Activated CD4-positive, alpha-beta T cell treated with anti-CD3 and anti-CD28 coated beads for 24 hours (primary cell): ENCODE data around the gene LMAN1L.

Source experiments
- DNase-seq, 2 donors: peaks; one replicate each; pipeline ENCODE4 v3.0.0-alpha.2; 2020; ENCODE audit warnings: low read depth in 2 of 2

The LMAN1L gene

DNA sequence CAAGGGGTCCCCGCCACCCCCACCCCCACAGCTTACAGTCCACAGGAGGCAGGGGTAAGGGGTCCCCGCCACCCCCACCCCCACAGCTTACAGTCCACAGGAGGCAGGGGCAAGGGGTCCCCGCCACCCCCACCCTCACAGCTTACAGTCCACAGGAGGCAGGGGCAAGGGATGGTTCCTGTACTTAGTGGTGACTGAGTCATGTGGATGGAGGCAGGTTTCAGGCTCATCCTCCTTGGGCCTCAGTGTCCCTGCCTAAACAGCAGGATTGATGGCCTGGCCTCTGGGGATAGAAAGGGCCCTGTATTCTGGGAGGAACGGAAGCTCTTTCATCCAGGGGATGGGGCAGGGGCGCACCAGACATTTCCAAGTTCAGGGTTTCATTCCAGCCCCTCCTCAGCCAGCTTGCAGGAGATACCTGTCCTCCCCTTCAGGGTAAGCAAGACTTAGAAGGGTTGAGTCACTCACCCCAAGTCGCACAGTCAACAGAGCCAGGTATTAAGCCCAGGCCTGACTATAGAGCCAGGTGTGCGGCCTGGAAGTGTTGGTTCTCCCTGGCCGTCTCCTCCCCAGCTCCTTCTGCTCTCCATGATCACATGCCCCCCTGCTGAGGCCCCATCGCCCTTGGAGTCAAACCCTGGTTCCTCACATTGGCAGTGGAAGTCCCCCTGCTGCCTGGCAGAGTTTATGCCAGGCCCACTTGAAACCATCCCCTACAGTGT, 18.2 kb upstream of the LMAN1L start:
- no peak for DNase-seq

- DNase-seq = no peak
Measured at GRCh38 chr15:74794970-74795349, 17.7 kb upstream of the LMAN1L start.

GRCh38 chr15:74795966-74796625, 16.5 kb upstream of the LMAN1L start:
- no peak for DNase-seq

- DNase-seq = no peak
Measured at GRCh38 chr15:74798388-74799254, 14.0 kb upstream of the LMAN1L start.

DNA sequence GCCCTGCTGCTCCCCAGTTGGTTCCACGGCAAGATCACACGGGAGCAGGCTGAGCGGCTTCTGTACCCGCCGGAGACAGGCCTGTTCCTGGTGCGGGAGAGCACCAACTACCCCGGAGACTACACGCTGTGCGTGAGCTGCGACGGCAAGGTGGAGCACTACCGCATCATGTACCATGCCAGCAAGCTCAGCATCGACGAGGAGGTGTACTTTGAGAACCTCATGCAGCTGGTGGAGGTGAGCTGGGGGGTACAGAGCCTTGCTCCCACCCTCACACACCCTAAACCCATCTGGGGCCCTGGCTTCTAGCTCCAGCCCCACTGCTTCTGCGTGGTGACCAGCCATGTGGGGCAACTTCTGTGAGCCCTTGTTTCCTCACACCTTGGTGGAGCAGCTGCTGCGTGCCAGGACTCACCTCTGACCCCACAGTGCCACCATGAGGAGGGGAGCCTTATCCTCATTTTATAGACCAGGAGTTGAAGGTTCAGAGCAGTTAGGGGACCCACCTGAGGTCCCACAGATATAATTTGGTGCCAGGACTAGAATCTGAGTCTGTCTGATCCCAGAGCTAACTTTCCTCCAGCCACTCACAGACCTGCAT, 13.3 kb upstream of the LMAN1L start:
- DNase-seq = no peak

DNA sequence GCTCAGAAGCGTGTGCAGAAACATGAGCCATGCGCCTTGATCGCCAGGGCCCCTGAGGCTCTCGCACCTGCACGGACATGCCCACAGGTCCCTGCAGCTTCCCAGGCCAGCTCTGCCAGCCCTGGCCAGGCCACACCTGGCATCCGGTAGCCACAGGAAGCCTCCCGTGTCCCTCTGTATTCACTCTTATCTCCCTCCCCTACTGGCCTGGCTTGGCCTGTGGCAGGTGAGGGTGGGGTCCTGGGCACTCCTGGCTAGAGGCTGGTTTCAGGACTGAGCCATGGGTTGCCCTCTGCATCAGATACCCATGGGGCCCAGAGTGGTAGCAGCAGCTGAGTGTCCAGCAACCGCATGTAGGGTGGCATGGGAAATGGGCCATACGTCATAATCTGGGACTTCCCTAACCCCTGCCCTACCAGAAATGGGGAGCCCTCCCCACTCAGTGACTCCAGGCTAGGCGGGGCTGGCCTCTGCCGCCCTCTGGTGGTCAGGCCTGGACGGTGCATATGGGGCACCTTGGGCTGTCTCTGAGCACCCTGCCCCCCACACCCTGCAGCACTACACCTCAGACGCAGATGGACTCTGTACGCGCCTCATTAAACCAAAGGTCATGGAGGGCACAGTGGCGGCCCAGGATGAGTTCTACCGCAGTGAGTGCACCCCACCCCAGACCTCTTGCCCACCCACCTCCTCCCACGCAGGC, 12.6 kb upstream of the LMAN1L start:
- peak; percentile 79 to 80 for DNase-seq

DNA sequence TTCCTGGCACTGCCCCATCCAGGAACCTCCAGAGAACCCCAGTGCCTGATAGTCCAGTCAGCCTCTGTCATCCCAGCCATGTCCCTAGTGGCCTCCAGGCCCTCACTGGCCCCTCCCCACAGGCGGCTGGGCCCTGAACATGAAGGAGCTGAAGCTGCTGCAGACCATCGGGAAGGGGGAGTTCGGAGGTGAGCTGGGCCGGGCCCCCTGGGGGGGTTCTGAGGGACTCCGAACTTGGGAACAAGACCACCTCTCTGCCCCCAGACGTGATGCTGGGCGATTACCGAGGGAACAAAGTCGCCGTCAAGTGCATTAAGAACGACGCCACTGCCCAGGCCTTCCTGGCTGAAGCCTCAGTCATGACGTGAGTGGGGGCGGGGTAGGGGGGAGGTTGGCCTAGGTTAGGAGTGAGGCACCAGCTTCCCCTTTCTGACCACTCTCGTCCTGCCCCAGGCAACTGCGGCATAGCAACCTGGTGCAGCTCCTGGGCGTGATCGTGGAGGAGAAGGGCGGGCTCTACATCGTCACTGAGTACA, 12.0 kb upstream of the LMAN1L start:
- no peak for DNase-seq

DNA sequence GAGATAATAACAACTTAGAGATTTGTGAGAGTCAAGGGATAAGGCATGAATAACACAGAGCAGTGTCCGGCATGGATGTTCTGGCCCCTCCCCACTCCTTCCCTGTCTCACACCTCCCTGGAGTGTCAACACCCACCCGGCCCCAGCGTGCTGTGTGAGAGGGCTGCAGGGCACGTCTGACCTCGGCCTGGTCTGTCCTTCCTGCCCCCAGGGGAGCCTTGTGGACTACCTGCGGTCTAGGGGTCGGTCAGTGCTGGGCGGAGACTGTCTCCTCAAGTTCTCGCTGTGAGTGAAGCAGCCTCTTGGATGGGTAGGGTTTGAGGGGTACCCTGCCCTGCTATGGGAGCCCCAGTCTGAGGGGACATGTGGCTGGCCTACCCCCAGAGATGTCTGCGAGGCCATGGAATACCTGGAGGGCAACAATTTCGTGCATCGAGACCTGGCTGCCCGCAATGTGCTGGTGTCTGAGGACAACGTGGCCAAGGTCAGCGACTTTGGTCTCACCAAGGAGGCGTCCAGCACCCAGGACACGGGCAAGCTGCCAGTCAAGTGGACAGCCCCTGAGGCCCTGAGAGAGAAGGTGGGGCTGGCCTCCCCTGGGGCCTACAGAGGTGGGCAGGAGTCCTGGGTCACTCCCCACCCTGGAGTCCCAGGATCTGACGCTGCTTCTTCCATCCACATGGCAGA, 11.2 kb upstream of the LMAN1L start:
- no peak for DNase-seq

GRCh38 chr15:74802290-74802689, 10.3 kb upstream of the LMAN1L start:
- DNase-seq = no peak

DNA sequence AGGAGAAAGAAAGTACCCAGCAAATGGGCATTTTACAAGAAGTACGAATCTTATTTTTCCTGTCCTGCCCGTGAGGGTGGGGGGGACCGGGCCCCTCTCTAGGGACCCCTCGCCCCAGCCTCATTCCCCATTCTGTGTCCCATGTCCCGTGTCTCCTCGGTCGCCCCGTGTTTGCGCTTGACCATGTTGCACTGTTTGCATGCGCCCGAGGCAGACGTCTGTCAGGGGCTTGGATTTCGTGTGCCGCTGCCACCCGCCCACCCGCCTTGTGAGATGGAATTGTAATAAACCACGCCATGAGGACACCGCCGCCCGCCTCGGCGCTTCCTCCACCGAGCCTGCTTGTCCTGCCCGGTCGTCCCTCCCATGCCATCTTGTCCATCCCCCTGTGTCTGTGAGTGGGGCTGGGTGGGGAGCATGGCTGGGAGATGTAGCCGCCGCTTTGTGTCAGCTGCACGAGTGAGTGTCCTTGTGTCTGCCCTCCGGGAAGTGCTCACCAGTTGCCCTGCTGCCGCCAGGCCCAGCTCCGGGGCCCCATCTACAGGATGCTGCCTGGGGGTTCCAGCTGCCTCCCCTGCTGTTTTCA, 9.7 kb upstream of the LMAN1L start:
- no peak for DNase-seq

GRCh38 chr15:74804935-74805334, 7.7 kb upstream of the LMAN1L start:
- DNase-seq = no peak

- no peak for DNase-seq
Measured at GRCh38 chr15:74807282-74807681, 5.4 kb upstream of the LMAN1L start.

DNA sequence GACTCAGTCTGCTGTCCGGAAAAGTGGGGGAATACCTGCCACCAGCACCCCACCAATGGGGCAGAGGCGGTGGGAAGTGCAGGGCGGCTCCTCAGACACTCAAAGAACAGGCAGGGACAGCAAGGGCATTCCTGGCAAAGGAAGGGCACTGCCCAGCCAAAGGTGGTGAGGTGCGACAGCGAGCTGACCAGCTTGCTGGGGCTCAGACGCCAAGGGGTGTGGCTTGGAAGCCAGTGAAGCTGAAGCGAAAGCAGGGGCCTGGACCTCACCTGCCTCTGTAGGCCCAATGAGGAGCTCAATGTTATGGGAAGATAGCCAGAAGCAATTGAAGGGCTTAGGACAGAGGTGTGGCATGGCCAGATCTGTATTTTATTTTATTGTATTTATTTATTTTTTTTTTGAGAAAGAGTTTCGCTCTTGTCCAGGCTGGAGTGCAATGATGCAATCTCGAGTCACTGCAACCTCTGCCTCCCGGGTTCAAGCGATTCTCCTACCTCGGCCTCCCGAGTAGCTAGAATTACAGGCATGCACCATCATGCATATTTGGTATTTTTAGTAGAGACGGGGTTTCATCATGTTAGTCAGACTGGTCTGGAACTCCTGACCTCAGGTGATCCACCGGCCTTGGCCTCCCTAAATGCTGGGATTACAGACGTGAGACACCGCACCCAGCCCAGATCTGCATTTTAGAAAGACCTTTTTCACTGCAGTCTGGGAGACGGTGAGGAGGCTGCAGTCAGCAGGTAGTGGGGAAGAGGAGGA, 4.4 kb upstream of the LMAN1L start:
- no peak for DNase-seq

- DNase-seq = no peak
Measured at GRCh38 chr15:74808840-74809229, 3.8 kb upstream of the LMAN1L start.

- no peak for DNase-seq
Measured at GRCh38 chr15:74809242-74809641, 3.4 kb upstream of the LMAN1L start.

GRCh38 chr15:74809956-74810355, 2.7 kb upstream of the LMAN1L start:
- no peak for DNase-seq

DNA sequence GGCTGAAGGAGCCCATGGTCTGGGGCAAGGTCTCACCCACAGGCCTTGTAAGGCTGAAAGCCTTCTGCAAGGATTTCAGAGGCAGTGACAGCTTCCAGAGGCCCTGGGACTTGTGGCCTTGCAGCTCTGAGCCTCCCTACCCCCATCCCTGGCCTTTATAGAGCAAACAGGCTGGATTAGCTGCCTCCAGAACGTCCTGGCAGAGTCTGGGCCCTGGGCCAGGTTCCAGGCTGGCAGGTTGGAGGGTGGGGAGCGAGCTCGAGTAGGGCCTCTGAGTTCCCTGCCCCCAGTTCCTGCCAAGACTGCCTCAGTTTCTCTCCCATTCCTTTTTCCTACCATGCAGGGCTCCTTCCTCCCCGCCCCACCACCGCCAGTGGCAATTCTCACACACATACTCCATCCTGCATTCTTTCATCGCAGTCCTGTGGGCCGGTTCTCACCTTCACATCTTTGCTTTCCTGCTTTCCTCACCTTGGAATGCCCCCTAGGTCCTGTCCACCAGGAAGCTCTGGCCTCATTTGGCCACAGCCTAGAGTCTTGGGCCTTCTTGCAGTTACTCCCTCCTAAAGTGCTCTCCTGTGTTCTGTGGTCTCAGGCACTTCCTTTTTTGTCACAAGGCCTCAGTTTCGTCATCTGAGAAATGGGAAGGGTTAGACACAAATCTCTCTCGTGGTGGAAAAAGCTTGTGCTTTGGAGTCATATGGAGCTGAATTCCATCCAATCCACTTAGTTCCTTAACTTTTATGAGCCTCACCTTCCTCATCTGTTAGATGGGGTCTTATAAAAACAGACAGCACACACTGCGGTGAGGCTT, 2.7 kb downstream of the LMAN1L start:
- no peak for DNase-seq

DNA sequence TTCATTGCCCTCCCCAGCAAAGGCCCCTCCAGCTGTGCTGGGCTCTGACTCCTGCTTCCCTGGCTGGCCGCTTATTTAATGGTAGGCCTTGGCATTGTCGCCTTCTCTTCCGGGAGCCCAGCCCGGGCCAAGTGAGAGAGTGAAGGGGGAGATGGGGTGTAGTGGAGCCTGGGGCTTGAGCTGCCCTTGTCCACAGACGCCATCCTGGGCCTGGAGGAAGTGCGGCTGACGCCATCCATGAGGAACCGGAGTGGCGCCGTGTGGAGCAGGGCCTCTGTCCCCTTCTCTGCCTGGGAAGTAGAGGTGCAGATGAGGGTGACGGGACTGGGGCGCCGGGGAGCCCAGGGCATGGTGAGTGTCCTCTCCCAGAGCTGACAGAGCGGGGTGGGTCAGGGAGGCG, 3.3 kb downstream of the LMAN1L start:
- DNase-seq = no peak
